Activated CD4-positive, CD25-positive, alpha-beta regulatory T cell treated with anti-CD3 and anti-CD28 coated beads, Interleukin-2, amount 50 U/mL, for 24 hours (primary cell): ENCODE measurements around the gene DAO.
"Not testable (repeated sequence)": the region's sequence is repeated elsewhere in the genome, so short reads cannot be mapped to it uniquely, and the experiment has no call there.

Source experiments
- ATAC-seq, 2 donors: fragments of 150-1000 bp; cut with Tn5 transposase; one replicate each; pipeline ENCODE4 v1.10.0; 2021; ENCODE audit warnings: mild to moderate bottlenecking in 1 of 2, moderate library complexity in 1 of 2

DAO gene

DNA sequence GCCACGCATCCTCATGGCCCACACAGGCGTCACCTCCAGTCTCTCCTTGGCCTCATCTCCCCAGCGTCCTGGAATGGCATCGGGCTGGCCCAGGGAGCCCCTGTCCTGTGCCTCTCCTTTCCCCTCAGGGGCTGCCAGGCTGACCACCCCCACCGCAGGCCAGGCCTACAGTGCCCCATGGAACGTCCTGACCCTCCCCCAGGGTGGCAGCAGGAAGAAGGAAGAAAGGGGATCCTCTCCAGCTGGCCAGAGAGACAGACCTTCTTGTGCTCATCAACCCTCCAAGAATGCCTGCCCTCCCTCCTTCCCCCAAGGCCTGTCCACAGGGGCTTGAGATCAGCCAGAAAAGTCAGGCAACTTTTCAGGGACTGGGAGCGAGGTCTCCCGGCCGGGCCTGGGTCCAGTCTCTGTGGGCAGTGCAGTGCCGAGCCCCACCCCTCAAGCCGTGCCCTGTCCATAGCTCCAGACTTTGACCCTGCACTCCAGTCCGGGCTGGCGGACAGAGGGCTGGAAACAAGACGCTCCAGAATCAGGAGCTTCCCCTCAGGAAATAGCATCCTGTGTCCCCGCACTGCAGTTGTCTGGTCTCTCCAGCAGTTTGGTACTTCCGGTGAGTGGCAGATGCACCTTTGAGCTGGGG is at the start of gene DAO:
Gene DAO (plus strand): TSS at position 478 of the 640 bp plus-strand sequence. CDS start 4,915 bp downstream, outside the sequence.
- ATAC-seq, result no peak

- ATAC-seq, result peak; percentile 83 to 90
Observed at GRCh38 chr12:108831309-108831991, 48.4 kb upstream of the DAO start.

GRCh38 chr12:108832208-108832607 is 47.7 kb upstream of the DAO start:
- ATAC-seq, result no peak

DNA sequence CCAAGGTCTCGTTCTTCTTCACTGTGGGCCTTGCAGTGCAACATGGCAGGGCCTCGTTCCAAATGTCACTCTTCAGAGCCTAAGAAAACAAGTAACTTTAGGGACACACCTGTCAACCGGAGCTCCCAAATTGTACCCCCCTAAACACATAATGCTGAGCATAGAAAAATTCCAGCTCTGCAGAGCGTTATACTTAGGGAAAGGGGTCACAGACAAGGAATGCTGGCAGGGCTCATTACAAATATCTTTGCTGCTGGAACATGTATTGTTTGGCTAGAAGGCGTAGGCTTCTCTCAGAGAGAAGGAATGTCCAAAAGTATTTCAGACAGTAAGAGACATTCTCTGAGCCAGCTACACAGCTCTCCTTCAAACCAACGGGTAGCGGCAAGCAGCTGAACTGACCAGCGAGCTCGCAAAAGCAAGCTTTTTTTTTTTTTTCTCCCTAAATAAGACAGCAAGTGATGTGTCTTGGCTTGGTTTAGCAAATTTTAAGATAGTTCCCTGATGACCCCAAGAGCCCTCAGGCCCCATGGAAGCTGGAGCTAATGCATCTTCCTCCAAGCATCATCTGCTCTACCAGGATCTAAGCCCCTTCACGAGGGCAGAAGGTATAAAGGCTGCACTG is 47.0 kb upstream of the DAO start:
- ATAC-seq, result no peak

DNA sequence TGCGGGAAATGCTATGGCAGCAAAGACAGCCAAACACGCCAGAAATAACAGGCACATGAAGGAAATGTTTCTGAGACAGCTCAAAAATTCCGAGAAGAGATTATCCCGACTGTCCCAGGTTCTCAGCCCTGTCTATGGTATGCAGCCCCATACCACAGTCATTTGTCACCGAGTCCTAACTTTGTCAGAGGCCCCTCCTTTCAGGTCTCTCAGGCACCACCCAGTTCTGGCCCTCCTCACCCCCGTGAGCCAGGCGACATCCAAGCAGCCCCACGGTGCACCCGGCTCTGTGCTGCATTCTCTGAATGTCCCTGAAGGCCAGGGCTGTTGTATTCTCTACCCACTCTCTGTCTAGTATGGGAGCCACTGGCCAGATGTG is 46.5 kb upstream of the DAO start:
- ATAC-seq, result no peak

DNA sequence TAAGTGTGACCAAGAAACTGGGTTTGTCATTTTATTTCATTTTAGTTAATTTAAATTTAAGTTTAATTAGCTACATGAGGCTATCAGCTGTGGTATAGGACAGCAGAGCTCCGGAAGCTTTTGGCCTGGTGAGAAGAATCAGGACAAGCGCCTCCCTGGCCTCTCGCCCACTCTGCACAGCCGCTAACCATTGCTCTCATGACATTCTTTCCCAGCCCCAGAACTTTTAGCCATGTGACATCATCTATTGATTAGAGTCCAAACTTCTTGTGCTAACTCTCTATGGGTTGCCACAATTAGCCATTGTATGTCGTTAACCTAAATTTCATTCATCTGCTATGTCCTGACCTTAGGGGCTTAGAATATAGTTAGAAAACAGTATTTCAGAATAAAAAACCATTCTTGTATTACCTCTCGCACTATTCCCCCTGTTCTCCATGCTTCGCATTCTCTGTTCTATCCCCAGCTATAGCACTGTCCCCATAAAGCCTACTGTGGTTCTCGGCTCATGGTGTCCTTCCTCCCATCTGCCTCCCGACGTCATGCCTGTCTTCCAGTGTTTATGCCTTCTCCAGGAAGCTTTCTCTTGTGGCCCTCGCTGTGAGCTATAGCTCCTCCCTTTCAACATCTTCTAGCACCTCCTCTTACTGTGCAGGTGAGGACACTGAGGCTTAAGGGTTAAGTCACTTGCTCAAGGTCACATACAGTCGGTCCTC is 46.0 kb upstream of the DAO start:
- no peak for ATAC-seq

GRCh38 chr12:108835860-108836634 is 43.8 kb upstream of the DAO start:
- ATAC-seq, result no peak

DNA sequence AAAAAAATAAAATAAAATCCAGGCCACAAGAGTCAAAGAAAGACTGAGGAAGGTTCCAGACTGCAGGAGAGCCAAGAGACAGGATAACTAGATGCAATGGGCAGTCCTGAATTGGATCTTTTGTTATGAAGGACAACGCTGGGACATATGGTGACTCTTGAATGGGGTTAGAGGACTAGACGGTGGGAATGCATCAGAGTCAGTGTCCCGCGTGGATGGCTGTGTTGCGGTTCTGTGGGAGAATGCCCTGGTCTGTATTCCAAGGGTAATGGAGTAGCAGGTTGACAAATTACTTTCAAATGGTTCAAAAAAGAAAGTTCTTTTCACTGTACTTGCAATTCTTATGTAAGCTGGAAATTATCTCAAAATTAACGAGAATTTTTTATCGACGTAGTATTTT is 42.7 kb upstream of the DAO start:
- ATAC-seq, result no peak

GRCh38 chr12:108837680-108838079 is 42.2 kb upstream of the DAO start:
- ATAC-seq, result no peak

- ATAC-seq, result peak; percentile 99
Observed at GRCh38 chr12:108838194-108839017, 41.5 kb upstream of the DAO start.

DNA sequence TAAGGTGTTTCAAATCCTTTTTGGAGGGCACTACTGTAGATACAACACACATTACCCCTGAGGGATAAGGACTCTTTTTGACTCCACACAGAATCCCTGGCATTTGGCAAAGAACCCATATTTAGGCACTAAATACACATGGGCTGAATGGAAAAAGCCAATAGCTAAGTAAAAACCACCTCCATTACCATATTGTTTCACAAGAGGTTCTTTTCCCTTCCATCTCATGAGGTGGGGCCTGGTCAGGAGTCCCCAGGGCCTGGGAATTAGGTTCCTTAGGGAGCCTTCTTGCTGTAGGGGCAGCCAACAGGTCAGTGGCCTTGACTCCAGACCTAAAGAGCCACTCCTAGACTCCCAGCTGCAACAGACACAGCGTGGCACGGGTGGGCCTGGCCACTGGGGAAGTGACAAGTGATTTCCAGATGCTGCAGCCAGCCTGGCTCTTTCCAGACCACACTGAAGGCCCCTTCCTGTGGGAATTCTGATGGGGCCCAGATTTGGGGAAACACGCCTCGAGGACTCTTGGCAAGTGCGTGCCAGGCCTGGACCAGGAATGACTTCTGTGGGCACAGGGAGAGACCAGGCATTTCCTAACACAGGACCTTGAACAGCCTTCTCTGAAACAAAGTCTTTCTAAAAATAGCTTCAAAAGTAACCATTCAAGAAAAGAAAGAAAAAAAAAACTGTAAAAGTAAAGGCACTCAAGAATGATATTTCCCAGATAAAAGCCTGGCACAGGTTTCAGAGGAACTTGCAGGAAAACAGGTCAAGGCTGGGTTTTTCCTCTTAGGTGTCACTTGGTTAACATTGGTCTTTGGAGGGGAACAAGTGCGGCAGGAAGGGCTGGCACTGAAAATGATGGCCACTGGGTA is 40.6 kb upstream of the DAO start:
- no peak for ATAC-seq

- no peak for ATAC-seq
Observed at GRCh38 chr12:108839890-108840230, 40.0 kb upstream of the DAO start.

- ATAC-seq, result no peak
Observed at GRCh38 chr12:108840605-108841332, 39.1 kb upstream of the DAO start.

DNA sequence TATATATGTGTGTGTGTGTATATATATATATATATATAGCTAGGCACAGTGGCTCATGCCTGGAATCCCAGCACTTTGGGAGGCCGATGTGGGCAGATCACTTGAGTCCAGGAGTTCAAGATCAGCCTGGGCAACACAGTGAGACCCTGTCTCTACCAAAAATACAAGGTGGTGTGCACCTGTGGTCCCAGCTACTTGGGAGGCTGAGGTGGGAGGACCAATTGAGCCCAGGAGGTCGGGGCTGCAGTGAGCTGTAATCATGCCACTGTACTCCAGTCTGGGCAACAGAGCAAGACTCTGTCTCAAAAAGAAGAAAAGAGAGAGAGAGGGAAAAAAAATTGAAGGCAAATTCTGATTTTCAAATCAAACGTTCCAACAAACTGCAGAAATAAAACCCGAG is 38.1 kb upstream of the DAO start:
- not testable (repeated sequence) for ATAC-seq

- no peak for ATAC-seq
Observed at GRCh38 chr12:108842361-108842760, 37.5 kb upstream of the DAO start.

- no peak for ATAC-seq
Observed at GRCh38 chr12:108843187-108843586, 36.7 kb upstream of the DAO start.

GRCh38 chr12:108845696-108846095 is 34.2 kb upstream of the DAO start:
- no peak for ATAC-seq

- no peak for ATAC-seq
Observed at GRCh38 chr12:108846290-108846701, 33.6 kb upstream of the DAO start.

- ATAC-seq, result no peak
Observed at GRCh38 chr12:108847705-108848104, 32.2 kb upstream of the DAO start.

GRCh38 chr12:108849660-108850059 is 30.2 kb upstream of the DAO start:
- ATAC-seq, result no peak
